Measurements from ENCODE around the gene GIMAP4. TPM values are rescaled to one million over a fixed set of nuclear protein-coding genes. Genes with fewer than 3 reads are reported as not detected.

Gene GIMAP4
- total RNA-seq, 3 donors from 2014 or later (not counting 1 experiment from before 2014, with no cell fraction given), result 105 to 215 (median 124) TPM

- Mint-ChIP-seq H3K27me3 (ENCODE audit: low read depth in 2 of 2) (no peaks in the 10 kb centered on the region), H3K27ac (peak overlapping the region; percentile 90 to 95)
These were observed 1.5 kb downstream of the GIMAP4 start for GRCh38 chr7:150568714-150569113.

DNA sequence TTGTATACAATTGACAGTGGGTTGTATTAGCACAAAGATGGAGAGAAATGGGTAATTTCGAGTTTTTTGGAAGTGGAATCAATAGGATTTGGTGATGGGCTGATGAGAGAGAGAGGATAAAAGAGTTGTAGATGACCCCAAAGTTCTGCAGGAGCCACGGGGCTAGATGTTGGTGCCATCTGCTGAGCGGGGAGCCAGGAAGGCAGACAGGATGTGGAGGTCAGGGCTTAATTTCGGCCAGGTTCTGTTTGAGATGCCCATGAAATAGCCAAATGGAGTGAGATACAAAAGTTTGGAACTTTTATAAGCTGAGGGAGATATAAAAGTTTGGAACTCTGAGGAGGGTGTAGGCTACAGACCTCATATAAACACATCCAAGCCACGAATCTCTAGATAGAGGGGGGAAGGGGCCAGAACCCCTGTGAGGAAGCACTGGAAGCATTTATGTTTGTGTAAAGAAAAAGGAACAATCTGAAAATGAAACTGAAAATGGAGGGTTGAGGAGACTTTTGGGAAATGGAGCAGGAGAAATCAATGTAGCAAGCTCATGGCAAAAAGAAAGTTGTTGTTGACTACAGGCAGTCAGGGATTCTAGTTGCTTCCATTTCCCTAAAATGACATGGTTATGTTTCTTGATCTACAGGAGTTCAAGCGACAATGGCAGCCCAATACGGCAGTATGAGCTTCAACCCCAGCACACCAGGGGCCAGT, 2.2 kb downstream of the GIMAP4 start:
- H3K4me3 ChIP-seq (ENCODE audit: low read length), result peak overlapping the region; percentile 72
- H3K4me3 Mint-ChIP-seq, result peak overlapping the region; percentile 96
- no peak for TF ChIP-seq CTCF (IDR thresholded peaks at IDR 0.05)
- ATAC-seq (no peak), DNase-seq (peak in 1 of 2 donors; percentile 40)
- peaks cover 43% of the 10 kb centered on the region for H3K4me1 ChIP-seq (ENCODE audit: control insufficient read depth, insufficient read depth, low read length)
- peaks cover 39% of the 10 kb centered on the region for H3K9me3 ChIP-seq (ENCODE audit: control insufficient read depth, insufficient read depth, low read length)
- H3K27ac ChIP-seq (ENCODE audit: low read length), result peak overlapping the region; percentile 66
- peak overlapping the region; percentile 90 to 95 for H3K27ac Mint-ChIP-seq
- H3K36me3 Mint-ChIP-seq, result peaks cover 63% of the 10 kb centered on the region
- intact Hi-C loops (cut with micrococcal nuclease), result loop anchor here (2.0 to 5.0 kb wide), 5 partner anchors 63 to 188 kb away; partner anchors contain the start of genes GIMAP5, GIMAP6 and GIMAP8
- no peaks in the 10 kb centered on the region for H3K27me3 ChIP-seq (ENCODE audit: control insufficient read depth, insufficient read depth, low read length)
- H3K36me3 ChIP-seq (ENCODE audit: control insufficient read depth, insufficient read depth, low read length), result peaks cover 44% of the 10 kb centered on the region
- peaks cover 58 to 70% of the 10 kb centered on the region in 2 donors for H3K4me1 Mint-ChIP-seq
- H3K27me3 Mint-ChIP-seq (ENCODE audit: low read depth in 2 of 2), result no peaks in the 10 kb centered on the region
- H3K9me3 Mint-ChIP-seq, result peaks cover 12 to 25% of the 10 kb centered on the region in 2 donors
- WGBS (ENCODE audit: insufficient coverage), result 52% methylated on average over 7 of the region's 7 CpGs

More at GRCh38 chr7:150568714-150569113, 1.5 kb downstream of the GIMAP4 start:
- Histone ChIP-seq H3K4me3 (ENCODE audit: low read length) (peak overlapping the region; percentile 72), H3K36me3 (ENCODE audit: control insufficient read depth, insufficient read depth, low read length) (peaks cover 39% of the 10 kb centered on the region), H3K27ac (ENCODE audit: low read length) (peak overlapping the region; percentile 66), H3K4me1 (ENCODE audit: control insufficient read depth, insufficient read depth, low read length) (peaks cover 43% of the 10 kb centered on the region), H3K9me3 (ENCODE audit: control insufficient read depth, insufficient read depth, low read length) (peaks cover 39% of the 10 kb centered on the region), H3K27me3 (ENCODE audit: control insufficient read depth, insufficient read depth, low read length) (no peaks in the 10 kb centered on the region)
- Mint-ChIP-seq H3K36me3 (peaks cover 65% of the 10 kb centered on the region), H3K4me3 (peak overlapping the region; percentile 96), H3K9me3 (peaks cover 12 to 20% of the 10 kb centered on the region in 2 donors), H3K4me1 (peaks cover 65 to 77% of the 10 kb centered on the region in 2 donors)
- DNase-seq (peak in 1 of 2 donors; percentile 65), ATAC-seq (peak in 2 of 3 donors; percentile 46 to 52)
- TF ChIP-seq CTCF (IDR thresholded peaks at IDR 0.05), result no peak
- intact Hi-C loops (cut with micrococcal nuclease), result loop anchor here (2.0 to 5.0 kb wide), 5 partner anchors 64 to 189 kb away; partner anchors contain the start of genes GIMAP5, GIMAP6 and GIMAP8
- 55% methylated on average over 2 of the region's 2 CpGs for WGBS (ENCODE audit: insufficient coverage)

DNA sequence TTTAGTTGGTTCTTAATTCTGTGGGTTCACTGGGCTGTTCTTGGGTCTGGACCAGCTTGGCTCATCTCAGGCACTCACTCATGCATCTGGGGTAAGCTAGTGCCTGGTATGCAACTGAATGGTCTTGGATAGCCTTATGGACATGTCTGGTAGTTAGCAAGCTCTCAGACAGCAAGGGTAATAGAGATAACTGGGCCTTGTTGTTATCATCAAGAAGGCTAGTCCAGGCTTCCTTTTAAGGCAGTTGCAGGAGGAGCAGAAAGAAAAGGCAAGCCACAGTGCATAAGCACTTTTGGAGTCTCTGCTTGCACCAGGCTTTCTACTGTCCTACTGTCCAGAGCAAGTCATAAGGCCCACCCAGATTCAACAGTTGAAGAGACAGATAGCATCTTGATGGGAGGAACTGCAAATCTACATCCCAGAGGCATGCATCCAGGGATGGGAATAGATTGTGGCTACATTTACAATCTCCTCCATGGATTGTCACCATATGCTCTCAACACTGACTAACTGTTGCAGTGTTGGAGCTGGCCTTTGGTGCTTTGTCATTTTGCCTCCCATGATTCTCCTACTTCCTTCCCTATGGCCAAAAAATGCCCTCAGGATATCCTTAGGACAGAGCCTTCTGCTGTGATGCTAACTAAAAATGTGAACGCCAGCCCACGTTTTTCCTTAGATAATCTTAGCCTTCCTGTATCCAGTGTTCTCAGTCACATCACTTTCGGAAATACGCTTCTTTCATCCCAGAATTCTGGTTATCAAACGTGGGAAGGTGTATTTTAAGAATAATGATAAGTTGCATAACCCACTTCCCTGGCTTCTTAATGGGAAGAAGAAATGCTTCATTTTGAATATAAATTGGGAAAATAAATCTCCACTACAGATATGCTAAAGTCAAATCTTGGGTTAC, 3.6 kb downstream of the GIMAP4 start:
- H3K36me3 ChIP-seq (ENCODE audit: control insufficient read depth, insufficient read depth, low read length), result peaks cover 44% of the 10 kb centered on the region
- H3K4me3 ChIP-seq (ENCODE audit: low read length), result no peak overlapping the region
- Mint-ChIP-seq H3K36me3 (peaks cover 73% of the 10 kb centered on the region), H3K9me3 (peaks cover 10 to 24% of the 10 kb centered on the region in 2 donors), H3K4me3 (peak overlapping the region; percentile 96), H3K27me3 (ENCODE audit: low read depth in 2 of 2) (no peaks in the 10 kb centered on the region), H3K27ac (peak overlapping the region; percentile 90 to 95), H3K4me1 (peaks cover 54 to 65% of the 10 kb centered on the region in 2 donors)
- intact Hi-C loops (cut with micrococcal nuclease), result no loop called here
- no peaks in the 10 kb centered on the region for H3K27me3 ChIP-seq (ENCODE audit: control insufficient read depth, insufficient read depth, low read length)
- no peak overlapping the region for H3K27ac ChIP-seq (ENCODE audit: low read length)
- DNase-seq, result no peak
- H3K9me3 ChIP-seq (ENCODE audit: control insufficient read depth, insufficient read depth, low read length), result peaks cover 39% of the 10 kb centered on the region
- 93% methylated on average over 2 of the region's 5 CpGs for WGBS (ENCODE audit: insufficient coverage)
- no peak for TF ChIP-seq CTCF (IDR thresholded peaks at IDR 0.05)
- H3K4me1 ChIP-seq (ENCODE audit: control insufficient read depth, insufficient read depth, low read length), result peaks cover 39% of the 10 kb centered on the region
- no peak for ATAC-seq

Measured in natural killer cell (primary cell).